Measurements from ENCODE around the gene MED13L. TPM values are rescaled to one million over a fixed set of nuclear protein-coding genes. Genes with fewer than 3 reads are reported as not detected.

MED13L gene
- total and polyA plus RNA-seq, 2 of the 8 experiments (the other 6 are each of a cell fraction or from before 2014, with no cell fraction given) = 15.9 to 51.7 TPM

GRCh38 chr12:116262741-116263140, 14.8 kb downstream of the MED13L start (continued):
- TF ChIP-seq, protein P1, sequence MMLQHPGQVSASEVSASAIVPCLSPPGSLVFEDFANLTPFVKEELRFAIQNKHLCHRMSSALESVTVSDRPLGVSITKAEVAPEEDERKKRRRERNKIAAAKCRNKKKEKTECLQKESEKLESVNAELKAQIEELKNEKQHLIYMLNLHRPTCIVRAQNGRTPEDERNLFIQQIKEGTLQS (IDR thresholded peaks at IDR 0.05; ENCODE audit: insufficient read depth, low read depth, low read length) = no peak
- TF ChIP-seq CREB1 (IDR thresholded peaks at IDR 0.05) = no peak
- TF ChIP-seq KDM1A (IDR thresholded peaks at IDR 0.05; ENCODE audit: borderline replicate concordance, low read length) = no peak
- TF ChIP-seq CBX8 (IDR thresholded peaks at IDR 0.05; ENCODE audit: borderline replicate concordance, low read depth, low read length) = no peak
